NCI-H69 (cell line): ENCODE results near the gene NOL8.
A peak's percentile ranks its signal among the peaks of the same experiment; 100 is the strongest.

ENCODE experiments used
- DNase-seq: peaks from one replicate; lab custom pipeline; 2025; lab: John Stamatoyannopoulos, UW

Gene NOL8

DNA sequence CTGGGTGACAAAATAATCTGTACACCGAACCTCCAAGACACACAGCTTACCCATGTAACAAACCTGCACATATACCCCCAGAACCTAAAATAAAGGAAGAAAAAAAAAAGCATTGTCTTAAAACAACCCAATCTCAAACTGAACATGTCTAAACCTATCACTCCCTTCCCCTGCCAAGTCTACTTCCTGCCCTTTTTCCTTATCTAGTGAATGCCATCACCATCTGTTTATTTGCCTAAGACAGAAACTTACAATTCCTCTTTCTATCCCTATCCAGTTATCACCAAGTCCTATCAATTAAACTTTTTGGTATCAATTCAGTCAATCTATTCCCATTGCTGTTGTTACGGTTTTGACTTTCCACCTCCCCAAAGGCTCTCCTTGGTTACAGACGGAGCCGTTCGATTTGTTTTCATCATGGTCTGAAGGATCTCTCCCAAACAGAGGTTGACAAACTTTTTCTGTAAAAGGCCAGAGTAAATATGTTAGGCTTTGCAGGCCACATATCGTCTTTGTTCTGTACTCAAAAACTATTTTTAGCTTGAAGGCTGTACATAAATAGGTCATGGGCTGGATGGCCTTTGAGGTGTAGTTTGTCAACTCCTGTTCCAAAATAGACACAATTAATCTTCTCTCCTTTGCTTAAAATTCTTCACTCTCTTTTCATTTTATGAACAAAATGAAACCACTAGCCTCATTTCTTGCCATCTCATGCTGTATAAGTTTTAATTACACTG is 12.1 kb downstream of the NOL8 start:
- DNase-seq, result no peak

DNA sequence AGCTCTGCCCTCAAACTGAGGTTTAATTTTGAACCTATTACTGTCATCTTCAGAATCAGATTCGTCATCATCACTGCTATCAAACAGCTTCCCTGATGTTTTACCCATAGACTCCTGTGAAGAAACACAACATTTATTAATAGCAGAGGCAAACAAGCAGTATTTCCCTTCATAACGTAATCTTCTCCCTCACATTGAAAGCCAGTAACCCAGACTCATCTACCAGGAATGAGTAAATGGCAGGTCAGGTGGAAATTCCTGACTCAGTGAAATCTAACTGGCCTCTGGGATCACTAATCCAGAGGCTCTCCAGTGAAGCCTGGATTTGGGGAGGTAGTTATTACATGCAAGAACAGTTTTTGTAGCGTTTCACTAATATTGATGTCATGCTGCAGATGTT is 14.6 kb downstream of the NOL8 start:
- DNase-seq, result no peak

DNA sequence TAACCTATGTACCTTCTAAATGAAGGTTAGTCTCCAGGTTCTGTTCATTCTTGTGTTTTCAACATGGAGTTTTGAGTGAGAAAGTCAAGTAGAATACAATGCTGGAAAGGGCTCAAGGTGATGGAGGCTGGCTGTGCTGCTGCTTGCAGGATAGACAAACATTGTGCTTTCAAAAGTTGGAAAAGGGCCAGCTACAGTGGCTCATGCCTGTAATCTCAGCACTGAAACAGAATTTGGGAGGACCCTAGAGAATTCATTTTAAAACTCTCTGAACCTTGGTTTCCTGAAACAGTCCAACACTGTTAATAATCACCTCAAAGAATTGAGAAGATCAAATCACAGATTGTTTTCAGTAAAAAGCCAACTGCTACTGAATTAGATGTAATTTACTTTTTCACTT is 16.3 kb downstream of the NOL8 start:
- peak; percentile 35 for DNase-seq

DNA sequence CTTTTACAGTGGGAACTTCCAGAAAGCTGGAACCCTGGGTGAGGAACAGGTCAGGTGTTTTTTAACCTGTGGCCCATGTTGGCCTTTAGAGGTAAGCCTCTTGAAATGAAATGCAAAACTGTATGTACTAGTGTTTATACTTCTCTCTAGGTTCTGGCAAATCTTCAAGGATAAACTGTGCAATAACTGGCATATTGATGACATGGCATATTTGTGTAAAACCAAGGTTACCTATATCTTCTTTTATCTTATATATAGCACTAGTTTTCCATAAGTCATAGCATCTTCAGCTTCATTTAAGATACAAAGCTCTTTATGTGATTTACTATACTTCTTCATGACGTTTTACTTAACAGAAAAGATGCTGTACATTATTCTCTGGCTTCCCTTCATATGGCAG is 24.2 kb downstream of the NOL8 start:
- no peak for DNase-seq

DNA sequence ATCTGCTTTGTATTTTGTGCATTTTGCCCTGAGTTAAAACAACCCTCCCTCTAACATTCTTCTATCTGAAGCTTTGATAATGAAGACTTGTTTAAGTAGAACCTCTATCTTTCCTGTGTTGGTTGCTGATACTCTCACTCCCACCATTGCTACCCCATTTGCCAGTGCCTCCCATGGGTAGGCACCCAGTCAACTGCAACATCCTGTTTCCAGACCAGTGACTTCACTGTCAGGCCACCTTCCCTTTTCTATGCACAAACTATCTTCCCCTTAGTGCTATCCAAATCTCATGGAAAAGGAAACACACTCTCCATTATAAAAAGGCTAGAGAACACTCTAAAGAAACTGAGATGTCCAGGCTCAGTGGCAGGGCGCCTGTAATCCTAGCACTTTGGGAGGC is 26.0 kb downstream of the NOL8 start:
- DNase-seq, result no peak

DNA sequence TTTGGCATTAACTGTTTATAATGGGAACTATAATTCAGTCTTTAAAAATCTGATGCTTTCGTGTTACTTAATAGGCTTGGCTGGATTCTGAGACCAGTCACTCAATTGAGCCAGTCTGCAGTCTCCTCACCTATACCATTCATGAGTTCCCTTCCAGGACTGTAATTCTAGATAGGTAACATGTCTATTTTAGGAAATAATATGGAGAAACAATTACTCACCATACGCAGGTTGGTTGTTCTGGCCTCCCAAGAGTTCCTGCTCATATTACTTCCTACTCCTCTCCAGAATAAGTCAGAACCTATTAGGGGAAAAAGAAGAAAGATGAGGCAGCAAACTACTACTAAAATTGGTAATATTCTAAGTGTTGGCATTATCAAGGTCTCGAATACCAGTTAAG is 27.1 kb downstream of the NOL8 start:
- no peak for DNase-seq

DNA sequence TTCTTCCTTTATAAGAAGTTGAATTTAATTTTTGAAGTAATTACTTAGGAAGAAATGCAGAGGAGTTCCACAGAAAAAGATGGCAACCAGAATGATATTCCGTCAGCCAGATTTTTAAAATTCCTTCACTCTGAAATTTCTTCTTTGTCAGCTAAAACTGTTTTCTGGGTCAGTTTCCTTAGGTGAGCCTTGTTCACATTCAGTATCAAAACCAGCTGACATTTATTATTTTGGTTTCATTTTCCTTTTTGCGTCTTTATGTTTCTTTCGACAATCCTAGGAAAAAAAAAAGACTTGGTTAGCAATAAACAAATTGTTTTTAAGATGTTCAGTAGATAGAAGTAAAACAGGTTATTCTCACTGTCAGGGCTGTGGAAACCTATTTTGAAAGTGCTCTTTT is 27.5 kb downstream of the NOL8 start:
- DNase-seq, result no peak

DNA sequence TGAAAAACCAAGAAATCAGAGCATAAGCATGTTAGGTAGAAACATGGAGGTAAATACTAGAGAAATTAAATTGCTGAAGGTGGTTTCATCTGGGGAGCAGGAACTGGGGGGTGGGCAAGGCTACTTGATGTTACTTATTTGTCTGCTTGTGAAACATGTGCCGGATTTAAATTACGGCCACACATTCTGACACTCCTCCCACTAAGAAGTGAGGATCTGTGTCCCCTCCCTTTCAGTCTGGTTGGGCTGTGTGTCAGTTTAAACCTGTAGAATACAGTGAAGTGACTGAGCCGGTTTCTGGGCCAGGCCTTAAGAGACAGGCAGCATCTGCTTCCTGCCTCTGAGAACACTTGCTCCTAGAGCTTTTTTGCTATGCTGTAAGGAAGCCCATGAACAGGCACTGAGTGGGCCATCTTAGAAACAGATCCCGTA is 29.3 kb downstream of the NOL8 start:
- DNase-seq, result no peak

DNA sequence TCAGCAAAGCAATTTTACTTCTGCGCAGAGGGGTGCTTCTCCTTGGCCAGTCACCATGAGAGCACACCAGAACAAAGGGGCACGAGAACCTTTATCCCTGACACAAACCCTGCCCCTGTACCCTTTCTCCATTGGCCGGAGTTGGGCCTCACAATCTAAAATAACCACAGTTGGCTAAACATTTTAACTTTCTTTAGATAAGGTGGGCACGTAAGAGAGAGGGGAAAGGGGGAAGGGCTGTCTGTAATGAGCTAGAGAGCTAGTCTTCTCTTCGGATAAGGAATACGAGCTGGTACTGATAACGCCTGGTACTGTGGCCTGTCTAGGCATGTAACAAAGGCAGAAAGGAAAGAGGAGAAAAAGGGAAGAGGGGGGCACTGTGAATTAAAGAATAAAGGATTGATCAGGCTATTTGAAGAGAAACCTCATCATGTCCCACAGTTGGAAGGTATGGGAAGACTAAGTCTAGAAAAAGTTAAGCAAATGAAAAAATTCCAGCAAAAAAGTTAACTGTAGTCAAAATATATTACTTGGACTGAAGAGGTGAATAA is 29.8 kb downstream of the NOL8 start:
- DNase-seq, result no peak

DNA sequence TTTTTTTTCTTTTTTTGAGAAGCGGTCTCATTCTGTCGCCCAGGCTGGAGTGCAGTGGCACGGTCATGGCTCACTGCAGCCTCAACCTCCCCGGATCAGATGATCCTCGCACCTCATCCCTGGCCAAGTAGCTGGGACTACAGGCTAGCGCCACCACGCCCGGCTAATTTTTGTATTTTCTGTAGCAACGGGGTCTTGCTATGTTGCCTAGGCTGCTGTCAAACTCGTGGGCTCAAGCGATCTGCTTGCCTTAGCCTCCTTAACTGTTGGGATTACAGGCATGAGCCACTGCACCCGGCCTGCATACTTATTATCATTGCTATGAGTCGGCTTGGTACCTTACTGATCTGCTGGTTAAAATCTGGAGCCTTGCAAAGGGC is 30.9 kb downstream of the NOL8 start:
- DNase-seq, result peak; percentile 53

DNA sequence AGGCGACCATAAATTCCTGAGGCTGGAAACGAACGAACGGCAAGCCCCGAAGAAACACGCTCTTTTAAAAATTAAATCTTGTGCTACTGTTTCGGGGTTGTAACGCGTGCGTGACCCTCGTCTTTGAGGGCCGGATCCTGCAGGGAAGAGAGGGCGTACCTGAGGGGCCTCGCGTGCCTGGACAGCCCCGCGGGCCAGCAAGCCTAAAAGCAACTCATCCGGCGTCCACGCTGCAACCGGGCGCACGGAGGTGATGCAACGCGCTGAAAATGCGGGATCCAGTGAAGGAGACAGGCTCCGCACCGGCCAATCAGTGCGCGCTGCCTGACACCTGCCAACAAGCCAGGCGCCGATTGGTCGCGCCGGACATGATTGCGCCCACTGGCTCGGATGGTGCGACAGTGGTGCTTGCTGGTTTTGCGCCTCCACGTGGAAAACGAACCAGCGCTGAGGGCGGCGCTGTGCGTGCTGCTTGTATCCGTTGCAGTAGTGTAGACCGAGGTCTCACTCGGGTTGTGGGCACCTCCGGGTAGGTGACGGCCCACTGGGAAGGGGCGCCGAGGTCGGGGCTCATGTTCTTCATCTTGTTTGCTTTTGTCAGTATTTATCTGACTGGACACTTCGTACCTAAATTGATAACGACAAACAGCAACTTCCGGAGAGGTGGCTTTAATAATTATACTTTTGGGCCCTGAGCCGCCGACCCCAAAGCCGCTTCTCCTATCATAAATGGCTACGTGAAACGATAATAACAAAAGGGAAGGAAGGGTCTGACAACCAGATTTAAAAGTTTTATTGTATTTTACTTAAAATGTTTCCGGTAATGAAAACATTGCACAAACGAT is 31.5 kb downstream of the NOL8 start, which contains the start of gene IARS1:
IARS1 (minus strand) TSS at position 246 of the 845 bp plus-strand sequence. CDS start 4,278 bp downstream, outside the sequence.
- DNase-seq, result peak; percentile 99

DNA sequence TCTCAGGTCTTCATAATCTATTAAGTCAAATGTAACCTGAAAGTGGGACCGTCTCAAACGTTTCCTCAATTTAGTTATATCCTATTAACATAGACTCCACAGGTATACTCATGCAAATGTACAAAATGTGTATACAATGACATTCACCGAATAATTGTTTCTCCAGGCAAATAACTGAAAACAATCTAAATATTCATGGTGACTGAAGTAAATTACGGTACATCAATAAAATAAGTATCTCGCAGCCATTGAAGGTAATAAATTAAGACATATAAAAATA is 32.1 kb downstream of the NOL8 start:
- no peak for DNase-seq

DNA sequence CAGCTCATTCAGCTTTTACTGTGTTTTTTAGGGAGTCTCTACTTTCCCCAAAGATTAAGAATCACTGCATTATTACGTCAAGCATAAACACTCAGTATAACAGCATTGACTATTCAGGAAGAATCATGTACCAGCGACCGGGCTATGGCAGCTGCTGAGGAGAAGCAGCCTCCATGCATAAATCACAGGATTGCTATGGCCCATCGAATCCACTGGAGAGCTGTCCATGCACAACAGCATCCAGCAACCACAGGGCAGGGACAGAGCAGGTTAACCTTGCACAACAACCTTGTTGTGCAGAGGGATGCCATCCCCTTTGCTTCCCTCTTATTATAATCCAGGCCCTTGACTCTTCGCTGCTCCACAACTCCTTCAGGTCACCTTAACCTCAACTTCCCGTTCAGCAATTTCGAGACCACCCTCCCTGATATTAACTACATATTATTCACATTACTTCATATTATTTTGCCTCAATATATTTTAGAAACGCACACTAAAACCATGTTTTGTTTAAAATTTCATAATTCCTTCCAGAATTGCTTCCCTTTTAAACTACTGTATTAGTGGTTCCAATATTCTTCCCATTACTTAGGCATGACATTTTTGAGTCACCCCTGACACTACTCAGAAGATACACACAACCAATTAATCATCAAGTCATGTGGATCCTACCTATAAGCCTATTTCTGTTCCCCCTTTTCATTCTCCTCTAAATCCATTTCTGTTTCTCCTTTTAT is 32.6 kb downstream of the NOL8 start:
- peak; percentile 25 for DNase-seq

DNA sequence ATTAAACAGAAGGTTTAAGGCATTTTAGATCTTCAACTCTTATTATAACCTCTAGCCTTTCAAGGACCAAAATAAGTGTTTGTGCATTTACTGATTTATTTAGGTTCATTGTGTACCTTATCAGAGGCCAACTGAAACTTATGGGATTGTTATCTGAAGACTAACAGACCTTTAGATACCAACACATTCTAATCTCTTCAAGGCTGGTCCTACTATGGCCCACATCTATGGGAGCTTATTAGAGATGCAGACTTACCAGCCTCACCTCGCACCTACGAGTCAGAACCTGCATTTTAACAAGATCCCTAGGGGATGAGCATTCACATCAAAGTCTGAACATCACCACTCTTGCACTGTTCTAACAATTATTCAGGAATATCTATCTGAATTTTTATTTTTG is 33.6 kb downstream of the NOL8 start:
- no peak for DNase-seq

DNA sequence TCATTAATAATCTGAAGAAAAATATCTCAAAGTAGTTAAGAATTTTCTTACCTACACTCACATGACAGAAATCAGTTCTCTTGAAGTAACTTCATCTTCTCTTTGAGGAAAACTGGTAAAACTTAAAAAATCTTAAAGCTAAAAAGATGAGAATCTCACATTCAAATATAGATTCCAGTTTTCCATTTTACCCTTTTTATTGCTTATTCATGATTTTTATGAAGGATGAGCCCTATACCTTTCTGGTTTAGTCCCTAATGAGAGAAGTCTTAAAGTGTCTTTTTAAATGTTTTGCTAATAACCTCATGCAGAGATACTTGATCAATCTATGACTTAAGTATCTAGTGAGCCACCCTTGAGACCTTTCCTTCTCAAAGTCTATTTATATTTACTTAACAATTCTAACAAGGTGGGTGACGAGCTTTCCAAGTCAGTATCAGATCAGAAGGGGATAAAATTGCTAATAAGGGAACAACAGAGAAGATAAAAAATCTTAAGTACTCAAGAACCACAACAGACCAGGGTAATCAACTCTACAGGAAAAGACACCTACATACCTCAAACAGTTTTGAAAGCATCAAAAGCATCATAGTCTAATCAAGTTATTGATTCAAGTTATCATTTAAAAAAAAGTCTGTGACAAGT is 34.2 kb downstream of the NOL8 start:
- DNase-seq, result no peak

DNA sequence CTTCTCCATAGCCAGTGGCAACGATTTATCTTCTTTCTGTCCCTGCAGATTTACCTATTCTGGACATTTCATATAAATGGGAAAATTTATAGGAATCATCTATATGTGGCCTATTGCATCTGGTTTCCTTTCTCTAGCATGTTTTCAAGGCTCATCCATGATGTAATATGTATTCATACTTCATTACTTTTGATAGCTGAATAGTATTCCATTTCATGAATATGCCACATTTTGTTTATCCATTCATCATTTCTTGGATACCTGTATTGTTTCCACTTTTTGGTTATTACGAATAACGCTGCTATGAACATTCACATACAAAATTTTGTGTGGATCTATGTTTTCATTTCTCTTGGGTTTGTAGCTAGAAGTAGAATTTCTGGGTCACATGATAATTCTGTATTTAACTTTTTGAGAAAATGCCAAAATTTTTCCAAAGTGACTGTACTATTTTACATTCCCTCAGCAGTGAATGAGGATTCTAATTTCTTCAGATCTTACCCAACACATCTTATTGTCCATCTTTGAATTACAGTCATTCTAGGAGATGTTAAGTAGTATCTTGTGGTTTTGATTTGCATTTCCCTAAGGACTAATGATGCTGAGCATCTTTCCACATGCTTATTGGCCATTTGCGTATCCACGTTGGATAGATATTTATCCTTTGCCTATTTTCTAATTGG is 35.3 kb downstream of the NOL8 start:
- no peak for DNase-seq

DNA sequence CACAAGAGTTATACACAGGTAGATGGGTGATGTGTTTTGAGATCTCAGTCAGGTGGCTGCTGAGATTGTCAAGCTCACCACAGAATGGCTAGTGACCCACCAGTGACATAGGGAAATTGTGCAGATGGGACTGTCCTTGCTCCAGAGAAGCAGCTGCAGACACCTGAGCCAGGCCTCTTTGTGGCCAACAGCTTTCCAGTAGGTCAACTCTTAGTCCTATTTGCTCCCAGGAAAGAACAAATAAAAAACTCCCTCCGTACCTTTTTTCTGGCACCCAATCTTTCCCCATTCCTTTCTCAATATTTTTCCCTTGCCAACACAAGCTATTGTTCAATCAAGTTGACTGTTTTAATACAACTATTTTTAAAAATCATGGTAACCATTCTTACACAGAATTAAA is 45.8 kb downstream of the NOL8 start:
- DNase-seq, result no peak

DNA sequence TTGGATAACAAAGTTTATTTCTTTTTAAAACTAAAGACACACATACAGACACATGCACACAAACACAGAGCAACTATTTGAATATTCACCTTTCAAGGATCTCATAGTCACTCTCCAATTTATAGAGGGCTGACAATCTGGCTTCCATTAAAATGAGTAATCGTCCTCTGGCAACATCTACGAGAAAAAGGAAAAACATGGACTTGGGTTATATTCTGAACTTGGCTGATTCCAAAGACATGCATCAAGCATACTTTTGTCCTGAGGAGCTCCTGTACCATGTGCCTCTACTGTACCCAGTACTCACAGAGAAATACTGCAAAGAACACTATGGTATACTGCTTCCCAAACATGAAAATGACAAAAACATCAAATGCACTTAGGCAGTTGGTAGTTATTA is 47.0 kb downstream of the NOL8 start:
- no peak for DNase-seq

DNA sequence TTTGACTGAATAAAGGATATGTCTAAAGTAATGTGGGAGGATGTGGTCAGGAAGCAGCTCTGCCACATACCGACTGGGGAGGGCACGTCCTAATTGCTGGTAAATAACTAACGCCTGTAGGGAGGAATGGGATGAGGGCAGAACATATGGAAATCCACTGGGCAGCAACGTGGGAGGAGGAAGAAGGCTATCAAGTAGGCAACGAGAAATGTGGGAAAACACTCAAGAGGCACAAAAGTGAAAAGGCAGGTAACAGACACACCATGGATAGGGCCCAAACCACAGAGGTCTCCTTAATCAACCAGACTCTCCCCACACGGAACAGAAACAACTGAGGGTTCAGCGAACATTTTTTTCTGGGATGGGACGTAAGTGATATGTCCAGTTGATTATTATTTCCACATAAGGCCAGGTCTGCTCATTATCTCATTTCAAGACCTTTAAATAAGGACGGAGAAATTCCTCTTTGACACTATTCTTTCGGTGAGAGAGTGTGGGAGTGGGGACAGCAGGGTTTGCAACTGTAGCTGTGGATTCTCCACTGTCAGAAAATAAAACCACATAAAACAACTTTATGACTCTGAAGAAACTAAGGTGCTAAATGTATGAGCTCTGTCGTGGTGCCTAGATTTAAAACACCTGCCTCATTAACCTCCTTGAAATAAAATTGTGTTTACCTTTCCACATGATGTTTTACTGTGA is 48.7 kb downstream of the NOL8 start:
- DNase-seq, result no peak

DNA sequence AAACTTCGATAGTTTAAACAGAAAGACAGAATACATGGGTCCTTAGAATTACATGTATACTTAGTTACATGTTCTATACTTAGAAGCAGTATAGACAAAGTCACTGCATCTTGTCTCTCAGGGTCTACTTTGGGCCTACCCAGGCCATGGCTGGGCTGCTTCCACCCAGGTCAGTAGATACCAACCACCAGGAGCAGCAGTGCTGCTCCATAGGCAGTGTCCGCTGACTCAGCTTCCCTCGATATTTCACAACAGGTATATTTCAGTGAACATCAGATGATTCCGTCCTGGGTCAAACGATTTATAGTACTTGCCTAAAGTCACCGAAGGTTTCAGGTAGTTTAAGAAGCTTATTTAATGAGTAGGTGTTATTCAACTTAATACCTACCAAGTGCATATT is 49.6 kb downstream of the NOL8 start:
- no peak for DNase-seq

DNA sequence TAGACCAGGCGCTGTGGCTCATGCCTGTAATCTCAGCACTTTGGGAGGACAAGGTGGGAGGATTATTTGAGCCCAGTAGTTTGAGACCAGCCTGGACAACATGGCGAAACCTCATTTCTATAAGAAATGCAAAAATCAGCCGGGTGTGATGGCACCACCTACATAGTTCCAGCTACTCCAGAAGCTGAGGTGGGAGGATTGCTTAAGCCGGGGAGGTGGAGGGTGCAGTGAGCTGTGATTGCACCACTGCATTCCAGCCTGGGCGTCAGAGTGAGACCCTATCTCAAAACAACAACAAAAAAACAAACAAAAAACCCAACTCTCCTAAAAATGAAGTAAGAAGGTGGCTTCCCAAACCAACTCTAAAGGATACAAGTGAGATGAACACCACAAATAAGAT is 54.6 kb downstream of the NOL8 start:
- no peak for DNase-seq
